HG02885 (cell line): Measurements from ENCODE around the gene SEC31B.
A peak's percentile ranks its signal among the peaks of the same experiment; 100 is the strongest.

Experiments used
- ATAC-seq: cut with Tn5 transposase; IDR thresholded peaks from one replicate; pipeline ENCODE4 v1.9.1; 2021; ENCODE audit warnings: mild to moderate bottlenecking; ENCODE audit not compliant: unreplicated experiment, poor library complexity

The SEC31B gene

GRCh38 chr10:100528921-100529474, 9.3 kb upstream of the SEC31B start:
- peak; percentile 23 for ATAC-seq

- ATAC-seq = no peak
These were observed 8.6 kb upstream of the SEC31B start for GRCh38 chr10:100528123-100528886.

GRCh38 chr10:100524638-100525037, 5.0 kb upstream of the SEC31B start:
- ATAC-seq = no peak

GRCh38 chr10:100524206-100524605, 4.5 kb upstream of the SEC31B start:
- no peak for ATAC-seq

GRCh38 chr10:100522945-100523344, 3.3 kb upstream of the SEC31B start:
- no peak for ATAC-seq

GRCh38 chr10:100522107-100522801, 2.6 kb upstream of the SEC31B start:
- ATAC-seq = no peak

GRCh38 chr10:100520811-100521210, 1.1 kb upstream of the SEC31B start:
- ATAC-seq = no peak

- ATAC-seq = no peak
These were observed 860 bp downstream of the SEC31B start for GRCh38 chr10:100518761-100519241.

- ATAC-seq = no peak
These were observed 2.8 kb downstream of the SEC31B start for GRCh38 chr10:100516847-100517246.

GRCh38 chr10:100515612-100516011, 4.0 kb downstream of the SEC31B start:
- ATAC-seq = no peak

- ATAC-seq = no peak
These were observed 8.9 kb downstream of the SEC31B start for GRCh38 chr10:100510533-100511308.

GRCh38 chr10:100509241-100509840, 10.3 kb downstream of the SEC31B start:
- no peak for ATAC-seq

- no peak for ATAC-seq
These were observed 10.9 kb downstream of the SEC31B start for GRCh38 chr10:100508691-100509150.

- ATAC-seq = no peak
These were observed 11.4 kb downstream of the SEC31B start for GRCh38 chr10:100508266-100508665.

- no peak for ATAC-seq
These were observed 12.3 kb downstream of the SEC31B start for GRCh38 chr10:100507357-100507732.

- ATAC-seq = no peak
These were observed 12.9 kb downstream of the SEC31B start for GRCh38 chr10:100506596-100507356.

GRCh38 chr10:100505164-100505563, 14.5 kb downstream of the SEC31B start:
- ATAC-seq = no peak

- ATAC-seq = no peak
These were observed 15.6 kb downstream of the SEC31B start for GRCh38 chr10:100504096-100504495.

- no peak for ATAC-seq
These were observed 16.7 kb downstream of the SEC31B start for GRCh38 chr10:100502926-100503494.
